HG03108 (cell line): Measurements from ENCODE around the gene CLEC4D.
"Not testable (repeated sequence)": the region's sequence is repeated elsewhere in the genome, so short reads cannot be mapped to it uniquely, and the experiment has no call there.

Source experiments
- ATAC-seq: cut with Tn5 transposase; IDR thresholded peaks from one replicate; pipeline ENCODE4 v1.9.1; 2021; ENCODE audit warnings: moderate library complexity; ENCODE audit not compliant: unreplicated experiment

Gene CLEC4D

DNA sequence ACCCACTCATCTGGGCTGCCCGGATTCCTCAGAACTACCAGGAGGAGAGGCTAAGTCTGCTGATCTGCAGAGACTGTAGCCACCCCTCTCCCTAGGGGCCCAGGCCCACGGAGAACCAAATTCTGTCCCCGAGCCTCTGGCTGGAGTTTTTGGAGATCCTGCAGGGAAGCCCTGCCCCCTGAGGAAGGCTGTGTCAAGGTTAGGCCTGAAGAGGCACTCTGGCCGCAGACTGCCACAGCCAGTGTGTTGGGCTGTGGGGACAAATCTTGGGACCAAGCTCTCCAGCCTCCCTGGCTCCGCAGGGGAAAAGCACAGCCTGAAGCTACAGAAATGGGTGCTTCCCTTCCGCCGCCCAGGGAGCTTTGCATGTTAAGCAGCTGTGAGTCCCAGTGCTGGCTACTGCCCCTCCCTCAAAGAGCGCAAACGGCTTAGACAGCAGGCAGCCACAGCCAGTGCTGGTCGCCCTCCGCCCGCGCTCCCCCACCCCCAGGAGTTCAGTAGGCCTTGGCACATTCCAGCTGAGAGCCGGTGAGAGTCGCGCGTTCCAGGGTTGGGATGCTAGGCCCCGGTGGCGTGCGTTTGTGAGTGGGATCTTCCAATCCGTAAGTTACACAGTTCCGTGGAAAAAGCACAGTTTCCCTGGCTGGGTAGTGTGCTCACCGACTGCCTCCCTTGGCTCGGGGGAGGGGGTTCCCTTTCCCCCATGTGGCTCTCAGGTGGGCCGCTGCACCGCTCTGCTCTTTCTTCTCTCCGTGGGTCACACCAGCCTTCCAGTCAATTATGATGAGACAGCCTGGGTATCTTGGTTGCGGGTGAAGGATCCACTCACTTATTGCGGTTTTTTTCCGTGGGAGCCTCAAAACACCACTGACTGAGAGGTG lies 14.2 kb downstream of the CLEC4D start:
- ATAC-seq = no peak

DNA sequence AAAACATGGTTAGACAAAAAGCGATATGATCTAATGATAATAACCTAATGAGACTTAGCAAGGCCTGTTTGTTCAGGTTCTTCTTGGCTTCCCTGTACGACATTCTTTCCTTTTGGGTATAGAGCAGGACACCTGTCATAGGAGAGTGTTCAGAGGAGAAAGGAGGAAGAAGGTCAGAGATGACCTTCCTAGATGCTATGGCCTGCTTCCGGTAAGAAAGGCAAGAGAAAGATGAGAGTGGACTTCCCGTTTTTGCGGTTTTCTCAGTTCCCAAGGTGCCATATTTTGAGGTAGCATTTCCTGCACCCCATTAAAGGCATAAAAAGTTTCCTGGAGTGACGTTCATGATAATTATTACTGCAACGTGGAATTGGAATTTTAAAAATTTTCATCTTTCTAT lies 18.7 kb downstream of the CLEC4D start:
- no peak for ATAC-seq

DNA sequence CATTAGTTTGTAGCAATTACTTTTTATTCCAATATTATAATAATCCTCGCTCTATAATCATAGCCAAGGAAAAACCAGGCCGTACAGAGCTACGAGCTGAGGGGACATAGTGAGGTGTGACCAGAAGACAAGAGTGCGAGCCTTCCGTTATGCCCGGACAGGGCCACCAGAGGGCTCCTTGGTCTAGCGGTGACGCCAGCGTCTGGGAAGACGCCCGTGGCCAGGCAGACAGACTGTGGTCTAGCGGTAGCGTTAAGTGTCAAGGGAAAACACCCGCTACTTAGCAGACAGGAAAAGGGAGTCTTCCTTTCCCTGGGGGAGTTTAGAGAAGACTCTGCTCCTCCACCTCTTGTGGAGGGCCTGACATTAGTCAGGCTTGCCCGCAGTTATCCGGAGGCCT lies 24.5 kb downstream of the CLEC4D start:
- not testable (repeated sequence) for ATAC-seq

DNA sequence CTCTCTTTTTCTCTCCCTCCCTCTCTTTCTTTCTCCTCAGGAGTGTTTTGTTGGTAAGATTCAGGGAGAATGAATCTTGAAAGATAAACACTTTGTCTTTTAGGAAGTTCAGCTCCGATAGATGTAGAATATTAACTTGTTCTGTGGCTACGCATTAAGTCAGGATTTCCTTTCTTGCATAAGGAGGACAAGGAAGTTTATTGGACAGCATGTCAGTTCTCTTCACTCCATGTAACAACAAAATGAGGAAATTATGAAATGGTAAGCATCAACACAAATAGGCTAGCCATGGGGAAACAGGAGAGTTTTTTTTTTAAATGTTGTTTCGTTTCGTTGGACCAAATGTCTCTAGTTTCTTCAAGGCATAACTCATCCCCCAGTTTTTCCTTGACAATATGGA lies 27.5 kb downstream of the CLEC4D start, which contains the start of gene CLEC4E:
Gene CLEC4E, minus strand, starts transcription at position 75 of the 400 bp plus-strand sequence. CDS start 108 bp downstream, outside the sequence.
- not testable (repeated sequence) for ATAC-seq

DNA sequence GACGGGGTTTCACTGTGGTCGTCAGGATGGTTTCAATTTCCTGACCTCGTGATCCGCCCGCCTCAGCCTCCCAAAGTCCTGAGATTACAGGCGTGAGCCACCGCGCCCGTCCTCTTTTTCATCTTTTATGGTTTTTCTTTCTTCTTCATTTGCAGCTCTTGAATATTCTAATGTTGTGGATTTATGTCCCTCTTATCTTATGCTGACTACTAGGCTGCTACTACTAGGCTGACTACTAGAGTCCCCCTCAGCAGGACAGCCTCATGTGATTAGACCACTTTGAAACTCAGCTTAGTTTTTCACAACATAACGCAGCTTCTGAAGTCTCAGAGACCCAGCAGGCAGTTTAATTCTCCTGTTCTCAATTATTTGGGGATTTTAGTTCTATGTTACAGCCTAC lies 28.3 kb downstream of the CLEC4D start:
- no peak for ATAC-seq

DNA sequence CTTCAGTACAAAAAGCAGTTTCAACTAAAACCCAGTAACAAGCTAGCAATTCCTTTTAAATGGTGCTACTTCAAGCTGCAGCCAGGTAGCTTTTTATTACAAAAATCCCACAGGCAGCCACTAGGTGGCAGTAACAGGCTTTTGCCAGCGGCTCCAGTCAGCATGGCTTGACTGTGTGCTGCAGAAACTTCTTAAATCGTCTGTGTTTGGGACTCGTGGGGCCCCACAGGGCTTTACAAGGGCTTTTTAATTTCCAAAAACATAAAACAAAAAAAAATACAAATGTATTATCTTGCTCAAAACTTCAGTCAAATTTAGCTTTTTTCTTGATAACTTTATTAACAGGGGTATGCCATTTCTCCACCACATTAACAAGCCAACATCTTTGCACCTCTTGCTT lies 31.0 kb downstream of the CLEC4D start:
- peak; percentile 83 for ATAC-seq

DNA sequence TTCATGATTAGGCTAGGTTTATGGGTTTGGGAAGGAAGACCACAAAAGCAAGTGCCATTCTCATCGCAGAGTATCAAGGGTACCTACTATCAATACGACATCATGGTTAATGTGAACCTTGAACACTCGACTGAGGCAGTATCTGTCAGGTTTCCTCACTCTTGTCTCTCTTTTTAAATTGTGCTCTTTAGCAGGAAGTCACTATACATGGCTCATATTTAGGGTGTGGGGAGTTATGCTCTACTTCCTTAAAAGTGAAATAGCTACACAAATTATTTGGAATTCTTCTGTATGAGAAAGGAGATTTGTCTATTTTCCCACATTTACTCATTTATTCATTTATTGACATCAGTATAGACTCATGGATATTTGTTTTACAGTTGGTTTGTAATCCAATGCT lies 33.3 kb downstream of the CLEC4D start:
- no peak for ATAC-seq

DNA sequence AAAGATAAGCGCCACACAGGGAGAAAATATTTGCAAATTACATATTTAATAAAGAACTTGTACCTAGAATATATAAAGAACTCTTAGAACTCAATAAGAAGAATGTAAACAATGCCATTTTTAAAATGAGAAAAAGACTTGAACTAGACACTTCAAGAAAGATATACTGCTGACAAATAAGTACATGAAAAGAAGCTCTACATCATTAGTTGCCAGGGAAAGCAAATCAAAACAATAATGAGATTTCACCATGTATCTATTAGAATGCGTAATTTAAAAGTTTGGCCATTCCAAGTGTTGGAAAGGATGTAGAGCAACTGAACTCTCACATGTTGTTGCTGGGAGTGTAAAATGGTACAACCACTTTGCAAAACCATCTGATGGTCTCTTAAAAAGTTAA lies 34.3 kb downstream of the CLEC4D start:
- ATAC-seq = no peak

DNA sequence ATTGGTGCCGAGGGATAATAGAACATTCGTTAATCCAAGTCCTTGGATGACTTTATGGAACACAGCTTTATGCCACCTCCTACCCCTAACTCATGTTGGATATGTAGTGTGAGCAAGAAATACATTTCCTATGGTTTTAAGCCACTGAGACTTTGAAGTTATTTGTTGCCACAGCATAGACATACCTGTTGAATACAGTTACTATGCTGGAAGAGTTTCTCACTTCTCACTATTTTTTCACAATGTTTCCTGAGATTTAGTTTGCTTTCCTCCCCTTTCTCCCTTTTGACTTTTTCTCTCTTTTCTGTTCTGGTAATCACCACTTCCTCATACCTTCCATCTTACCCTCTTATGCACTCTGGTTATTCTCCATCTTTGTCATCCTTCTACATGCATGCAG lies 34.9 kb downstream of the CLEC4D start:
- no peak for ATAC-seq

DNA sequence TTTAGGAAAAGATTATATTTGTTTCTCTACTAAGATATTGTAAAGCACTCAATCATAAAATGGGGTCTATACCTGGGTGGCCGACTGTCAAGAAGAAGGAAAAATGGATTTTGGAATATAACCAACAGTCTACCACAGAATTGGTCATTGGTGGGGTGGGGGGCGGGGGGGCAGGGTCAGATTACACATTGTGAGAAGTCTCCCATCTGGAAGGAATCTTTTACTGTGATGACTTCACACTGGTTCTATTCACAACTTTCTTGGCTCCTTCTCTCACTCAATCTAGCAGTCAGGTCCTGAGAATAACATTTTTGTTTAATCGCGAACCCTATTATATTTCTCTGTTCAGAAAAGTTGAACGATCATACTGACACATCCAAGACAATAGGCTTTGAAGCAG lies 36.1 kb downstream of the CLEC4D start:
- ATAC-seq = no peak

DNA sequence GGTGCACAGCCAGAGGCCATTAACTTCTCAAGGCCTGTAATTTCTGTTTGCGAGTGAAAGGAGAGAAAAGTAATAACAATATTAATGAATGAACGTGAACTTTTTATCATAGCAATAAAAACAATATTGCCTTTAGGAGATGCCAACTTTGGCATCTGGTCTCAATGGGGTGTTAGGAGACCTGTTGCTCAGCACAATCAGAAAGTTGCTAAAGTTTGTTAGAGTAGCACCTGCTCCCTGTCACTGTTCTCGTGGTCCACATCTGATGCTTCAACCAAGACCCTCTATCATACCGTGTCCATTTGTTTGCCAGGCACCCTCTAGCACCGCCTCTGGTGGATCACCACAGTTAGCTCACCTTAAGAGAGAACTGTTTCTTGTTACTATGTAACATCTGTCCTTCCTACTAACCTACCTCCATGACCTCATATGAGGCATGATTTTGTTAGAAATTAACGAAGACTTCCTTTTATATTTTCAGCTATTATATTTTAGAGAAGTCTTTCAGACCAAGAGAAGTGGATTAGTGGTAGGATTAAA lies 39.9 kb downstream of the CLEC4D start:
- no peak for ATAC-seq

DNA sequence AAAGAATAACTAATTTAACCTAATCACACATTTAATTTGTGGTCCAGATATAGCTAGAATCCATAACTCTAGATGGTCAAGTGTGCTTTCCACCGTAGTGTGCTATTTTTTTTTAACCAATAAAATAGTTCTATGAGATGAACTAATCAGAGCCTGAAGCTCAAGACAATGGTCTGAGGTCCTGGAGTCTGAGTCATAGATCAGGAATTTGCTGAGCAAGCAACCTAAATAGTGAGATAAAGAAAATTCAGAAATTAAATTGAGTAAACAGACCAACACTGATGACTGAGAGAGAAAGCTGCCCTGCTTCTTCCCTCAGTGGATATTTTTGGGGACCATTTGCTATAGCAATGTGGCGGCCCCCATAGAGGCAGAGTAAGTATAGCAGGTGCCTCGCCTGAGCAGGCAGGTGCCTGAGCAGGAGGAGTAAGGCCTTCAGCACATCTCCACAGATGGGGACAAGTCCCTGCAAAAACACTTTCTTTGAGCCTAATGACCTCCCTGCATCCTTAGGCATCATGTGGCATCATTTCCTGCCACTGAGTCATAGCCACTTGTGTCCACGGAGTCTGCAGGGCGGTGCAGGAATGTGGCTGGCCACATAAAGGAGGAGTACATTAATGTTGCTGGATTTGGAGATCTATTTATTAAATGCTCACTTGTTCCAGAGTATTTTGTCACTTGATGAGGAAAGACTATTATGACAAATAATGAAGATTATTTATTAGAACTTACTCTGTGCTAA lies 41.3 kb downstream of the CLEC4D start:
- ATAC-seq = no peak

DNA sequence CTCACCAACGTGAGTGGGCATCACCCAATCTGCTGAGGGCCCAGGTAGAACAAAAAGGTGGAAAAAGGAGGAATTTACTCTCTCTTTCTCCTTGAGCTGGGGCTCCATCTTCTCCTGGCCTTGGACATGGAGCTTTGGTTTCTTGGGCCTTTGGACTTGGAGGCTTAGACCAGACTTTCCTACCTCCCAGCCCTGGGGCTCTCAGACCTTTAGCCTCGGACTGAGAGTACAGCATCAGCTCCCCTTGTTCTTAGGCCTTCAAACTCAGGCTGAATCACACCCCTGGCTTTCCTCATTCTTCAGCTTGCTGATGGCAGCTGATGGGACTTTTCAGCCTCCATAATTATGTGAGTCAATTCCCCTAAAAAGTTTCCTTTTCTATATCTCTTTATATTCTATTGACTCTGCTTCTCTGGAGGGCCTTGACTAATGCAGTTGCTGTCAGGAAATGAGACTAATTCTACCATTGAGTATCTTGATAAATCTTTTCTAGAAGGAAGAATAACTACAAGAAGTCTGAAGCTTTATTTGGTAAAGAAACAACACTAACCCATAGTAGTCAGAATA lies 43.3 kb downstream of the CLEC4D start:
- ATAC-seq = no peak

DNA sequence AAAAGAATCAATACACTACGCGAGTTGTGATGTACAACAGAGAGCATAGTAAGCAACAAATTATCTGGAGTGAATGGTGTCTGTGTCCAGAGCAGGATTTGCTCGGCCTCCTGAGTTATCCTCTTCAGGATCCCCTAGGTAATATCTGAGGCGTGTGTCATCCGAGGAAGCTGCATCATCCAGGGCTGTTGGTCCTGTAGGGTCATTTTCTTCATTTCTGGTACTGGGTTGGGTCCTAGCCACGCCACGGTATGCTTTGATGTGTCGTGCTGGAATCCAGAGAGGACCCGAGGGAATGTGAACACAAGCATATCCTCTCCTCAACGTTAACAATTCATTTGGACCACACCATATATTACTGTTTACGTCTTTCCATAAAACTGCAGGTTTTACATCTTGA lies 46.4 kb downstream of the CLEC4D start:
- no peak for ATAC-seq

DNA sequence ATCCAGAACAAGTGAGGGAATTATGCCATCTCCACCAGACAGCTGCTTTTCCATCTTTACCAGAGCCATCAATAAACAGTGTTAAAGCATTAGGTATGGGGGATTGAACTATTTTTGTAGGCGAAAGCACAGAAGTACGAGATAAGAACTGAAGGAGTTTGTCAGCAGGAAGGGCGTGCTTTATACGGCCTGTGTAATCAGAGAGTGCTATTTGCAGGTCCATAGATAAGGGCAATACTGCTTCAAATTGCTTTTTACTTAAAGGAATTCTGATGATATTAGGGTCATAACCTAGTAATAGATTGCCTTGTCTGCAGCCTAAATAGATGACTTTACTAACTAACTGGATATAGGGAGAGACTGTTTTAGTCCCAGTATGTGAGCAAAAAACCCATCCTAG lies 47.7 kb downstream of the CLEC4D start:
- ATAC-seq = no peak

DNA sequence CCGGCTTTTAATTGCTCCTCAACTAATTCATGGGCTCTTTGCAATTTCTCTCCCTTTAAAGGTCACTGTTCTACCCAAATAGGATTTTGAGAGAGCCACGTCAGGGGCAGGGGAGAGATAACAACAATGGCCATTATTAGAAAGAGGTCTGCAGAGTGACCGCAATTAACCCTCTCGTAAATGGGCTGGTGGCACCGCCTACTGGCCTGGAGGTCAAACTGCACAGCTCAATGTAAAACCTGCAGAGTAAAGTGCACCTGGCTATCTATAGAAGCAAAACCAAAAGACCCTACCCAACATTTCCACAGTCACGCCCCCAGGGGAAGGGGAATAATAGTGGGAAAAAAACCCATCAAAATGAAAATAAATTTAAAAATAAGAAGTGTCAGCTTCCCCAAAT lies 49.0 kb downstream of the CLEC4D start:
- no peak for ATAC-seq

DNA sequence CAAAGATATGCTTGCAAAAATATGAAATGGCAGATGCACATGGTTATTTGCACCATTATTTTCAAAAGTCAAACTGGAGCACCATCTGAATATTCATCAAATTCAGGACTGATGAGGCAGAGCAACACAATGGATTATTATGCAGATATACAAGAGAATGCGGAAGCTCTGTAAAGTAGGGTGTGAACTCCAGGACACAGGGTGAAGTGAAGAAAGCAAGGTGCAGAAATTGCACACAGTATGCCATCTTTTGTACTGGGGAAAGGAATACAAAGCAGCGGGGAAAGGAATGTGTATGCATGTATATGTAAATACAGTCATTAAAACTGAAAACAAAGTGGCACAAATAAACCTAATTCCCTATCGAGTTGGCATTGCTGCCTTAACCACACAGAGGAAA lies 50.1 kb downstream of the CLEC4D start:
- no peak for ATAC-seq

DNA sequence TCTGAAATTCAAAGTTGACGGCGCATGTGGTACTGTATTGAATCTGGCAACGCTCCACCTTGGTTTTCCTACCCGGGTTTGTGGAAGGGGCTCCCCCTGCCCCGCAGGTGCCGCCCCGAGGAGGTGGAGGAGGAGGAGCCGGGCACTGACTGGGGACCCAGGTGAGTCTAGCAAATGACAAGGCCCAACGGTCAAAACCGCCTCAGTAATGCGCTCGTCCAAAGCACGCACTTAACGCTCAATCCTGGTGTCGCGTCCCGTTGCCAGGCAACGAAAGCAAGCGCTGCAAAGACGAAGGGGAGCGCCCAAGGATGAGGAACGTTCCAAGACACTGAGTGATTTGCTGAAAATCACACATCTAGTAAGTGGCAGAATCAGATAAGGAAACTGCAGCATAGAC lies 51.4 kb downstream of the CLEC4D start:
- no peak for ATAC-seq

DNA sequence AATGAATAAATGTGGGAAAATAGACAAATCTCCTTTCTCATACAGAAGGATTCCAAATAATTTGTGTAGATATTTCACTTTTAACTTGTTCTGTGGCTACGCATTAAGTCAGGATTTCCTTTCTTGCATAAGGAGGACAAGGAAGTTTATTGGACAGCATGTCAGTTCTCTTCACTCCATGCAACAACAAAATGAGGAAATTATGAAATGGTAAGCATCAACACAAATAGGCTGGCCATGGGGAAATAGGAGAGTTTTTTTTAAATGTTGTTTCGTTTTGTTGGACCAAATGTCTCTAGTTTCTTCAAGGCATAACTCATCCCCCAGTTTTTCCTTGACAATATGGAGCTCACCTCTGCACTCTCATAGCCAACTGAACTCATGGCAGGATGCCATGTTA lies 52.7 kb downstream of the CLEC4D start:
- not testable (repeated sequence) for ATAC-seq

DNA sequence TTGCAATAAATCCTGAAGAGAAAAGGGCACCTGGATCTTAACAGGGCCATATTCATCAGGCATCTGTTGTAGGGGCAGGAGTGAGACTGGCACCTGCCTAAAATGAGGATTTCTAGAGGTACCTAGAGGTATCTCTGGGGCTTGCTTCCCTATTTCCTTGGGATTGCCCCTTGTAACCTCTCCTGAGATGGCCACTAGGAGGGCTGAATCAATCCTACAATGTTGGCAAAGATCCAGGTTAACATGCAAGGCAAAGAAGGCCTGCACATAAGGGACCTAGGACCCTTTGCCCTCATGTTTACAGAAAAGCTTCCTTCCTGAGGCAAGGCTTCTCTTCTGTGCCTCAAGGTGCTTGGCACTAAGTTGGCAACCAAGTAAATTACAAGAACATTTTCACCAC lies 53.2 kb downstream of the CLEC4D start:
- no peak for ATAC-seq
